Stimulated activated CD4-positive, alpha-beta T cell treated with anti-CD3 and anti-CD28 coated beads, Interleukin-1b, Interleukin-23, amount 100 ng/mL, for 48 hours (primary cell): ENCODE measurements around the gene RELN.
"Not testable (repeated sequence)": the region's sequence is repeated elsewhere in the genome, so short reads cannot be mapped to it uniquely, and the experiment has no call there.

ENCODE experiments used
- DNase-seq: peaks from one replicate; pipeline ENCODE4 v3.0.0-alpha.2; 2020

Gene RELN

GRCh38 chr7:103541026-103541425 lies 448.4 kb downstream of the RELN start:
- DNase-seq: no peak

GRCh38 chr7:103540338-103540737 lies 449.1 kb downstream of the RELN start:
- DNase-seq: no peak

- no peak for DNase-seq
Observed at GRCh38 chr7:103539875-103540274, 449.6 kb downstream of the RELN start.

GRCh38 chr7:103538964-103539709 lies 450.3 kb downstream of the RELN start:
- DNase-seq: no peak

GRCh38 chr7:103533761-103534160 lies 455.7 kb downstream of the RELN start:
- DNase-seq: no peak

GRCh38 chr7:103532955-103533354 lies 456.5 kb downstream of the RELN start:
- DNase-seq: no peak

- no peak for DNase-seq
Observed at GRCh38 chr7:103528152-103528551, 461.3 kb downstream of the RELN start.

- DNase-seq: no peak
Observed at GRCh38 chr7:103525937-103526336, 463.5 kb downstream of the RELN start.

- DNase-seq: no peak
Observed at GRCh38 chr7:103524042-103524907, 465.2 kb downstream of the RELN start.

GRCh38 chr7:103521937-103522336 lies 467.5 kb downstream of the RELN start:
- DNase-seq: no peak

- no peak for DNase-seq
Observed at GRCh38 chr7:103504505-103505135, 484.8 kb downstream of the RELN start.

- DNase-seq: no peak
Observed at GRCh38 chr7:103501206-103501605, 488.3 kb downstream of the RELN start.

GRCh38 chr7:103499976-103500375 lies 489.5 kb downstream of the RELN start:
- DNase-seq: no peak

GRCh38 chr7:103487419-103487818 lies 502.0 kb downstream of the RELN start:
- DNase-seq: no peak

- DNase-seq: not testable (repeated sequence)
Observed at GRCh38 chr7:103486873-103487272, 502.6 kb downstream of the RELN start.

GRCh38 chr7:103480771-103481170 lies 508.7 kb downstream of the RELN start:
- no peak for DNase-seq

GRCh38 chr7:103474956-103475355 lies 514.5 kb downstream of the RELN start:
- DNase-seq: no peak

- no peak for DNase-seq
Observed at GRCh38 chr7:103469095-103469948, 520.1 kb downstream of the RELN start.

GRCh38 chr7:103466814-103467213 lies 522.6 kb downstream of the RELN start:
- no peak for DNase-seq

- no peak for DNase-seq
Observed at GRCh38 chr7:103462358-103462757, 527.1 kb downstream of the RELN start.

GRCh38 chr7:103447073-103447960 lies 542.1 kb downstream of the RELN start:
- peak; percentile 44 for DNase-seq
